ENCODE results near the gene COQ6. TPM values are rescaled to one million over a fixed set of nuclear protein-coding genes. Genes with fewer than 3 reads are reported as not detected.

Gene COQ6
- total RNA-seq, 1 experiment from 2014 or later: 12.0 TPM

DNA sequence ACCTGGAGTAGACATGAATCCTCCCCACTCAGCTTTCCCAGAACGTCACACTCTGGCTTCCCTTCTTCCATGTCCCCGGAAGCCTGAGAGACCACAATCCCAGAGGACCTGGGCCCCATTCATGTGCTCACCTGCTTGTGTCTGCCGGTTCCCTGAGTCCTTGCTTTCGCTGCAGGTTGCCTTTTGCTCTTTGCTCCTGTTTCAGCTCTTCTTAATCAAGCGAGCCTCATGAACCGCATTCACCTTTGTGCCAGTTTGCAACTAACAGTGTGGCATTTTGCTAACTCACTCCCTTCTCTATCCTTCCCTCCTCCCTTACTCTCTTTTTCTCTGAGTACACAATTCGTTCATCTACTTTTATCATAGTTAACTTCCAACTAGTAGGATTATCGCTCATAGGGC is 45.9 kb downstream of the COQ6 start:
- Histone ChIP-seq H3K9ac (ENCODE audit: extremely low read depth, insufficient read length, low read length) (no peak overlapping the region), H3K27ac (ENCODE audit: insufficient read length, low read depth, low read length) (no peak overlapping the region), H3K4me1 (ENCODE audit: insufficient read depth, low read length) (no peaks in the 10 kb centered on the region), H2BK5ac (ENCODE audit: insufficient read length, low read length) (no peak overlapping the region), H4K5ac (ENCODE audit: insufficient read length, low read depth, low read length) (no peak overlapping the region), H3K18ac (ENCODE audit: insufficient read length, low read depth, low read length) (no peak overlapping the region), H2BK20ac (ENCODE audit: low read depth, low read length, poor library complexity, severe bottlenecking) (no peak overlapping the region), H4K20me1 (ENCODE audit: control insufficient read depth, insufficient read depth, insufficient read length) (no peaks in the 10 kb centered on the region), H3K23me2 (ENCODE audit: insufficient read length, low read depth, low read length, poor library complexity, severe bottlenecking) (no peaks in the 10 kb centered on the region), H3K4me2 (ENCODE audit: insufficient read depth, insufficient read length, low read length) (no peak overlapping the region), H3T11ph (ENCODE audit: low read length) (no peak overlapping the region), H2BK12ac (ENCODE audit: insufficient read length, low read depth, low read length) (no peak overlapping the region), H3K27me3 (ENCODE audit: insufficient read depth, low read length) (no peaks in the 10 kb centered on the region), H3K9me3 (ENCODE audit: control insufficient read depth, low read depth, low read length) (no peaks in the 10 kb centered on the region), H2BK120ac (ENCODE audit: low read depth, low read length, poor library complexity, severe bottlenecking) (no peak overlapping the region), H3K56ac (ENCODE audit: insufficient read length, low read depth, low read length) (no peak overlapping the region), H4K91ac (ENCODE audit: insufficient read length, low read depth, low read length) (no peak overlapping the region), H2BK15ac (ENCODE audit: low read depth, low read length) (no peak overlapping the region), H3K79me1 (ENCODE audit: insufficient read depth, low read depth, low read length, poor library complexity, severe bottlenecking) (no peaks in the 10 kb centered on the region), H2AK5ac (ENCODE audit: insufficient read length, low read length) (no peak overlapping the region), H4K8ac (replicated peaks; ENCODE audit: insufficient read length, low read depth, low read length) (no peak overlapping the region), H2AFZ (ENCODE audit: low read length) (no peak overlapping the region), H3K23ac (ENCODE audit: insufficient read length, low read depth, low read length) (no peak overlapping the region), H3K14ac (ENCODE audit: insufficient read depth, low read length) (no peak overlapping the region), H3K79me2 (ENCODE audit: insufficient read depth, low read length) (no peaks in the 10 kb centered on the region), H3K4ac (ENCODE audit: low read depth, low read length) (no peak overlapping the region)
- Mint-ChIP-seq H3K36me3 (ENCODE audit: insufficient read depth in 1 of 3, low read depth in 3 of 3) (no peaks in the 10 kb centered on the region; a peak in 2 of 7 replicates), H3K4me3 (no peak overlapping the region), H3K4me1 (peaks cover 0 to 2% of the 10 kb centered on the region in 2 experiments; a peak in 2 of 4 replicates), H3K9me3 (no peaks in the 10 kb centered on the region), H3K27me3 (ENCODE audit: low read depth) (no peaks in the 10 kb centered on the region), H3K27ac (peak overlapping the region in 1 of 3 experiments; percentile 15; a peak in 1 of 7 replicates)
- no CpG with 5 or more reads among the region's 8 CpGs for WGBS (ENCODE audit: extremely low coverage, insufficient read length, low lambda C conversion rate)
- TF ChIP-seq CTCF (conservative IDR thresholded peaks at IDR 0.05): no peak
- DNase-seq: no peak
